Measurements from ENCODE around the gene FPR3.

- TF ChIP-seq, protein P1, sequence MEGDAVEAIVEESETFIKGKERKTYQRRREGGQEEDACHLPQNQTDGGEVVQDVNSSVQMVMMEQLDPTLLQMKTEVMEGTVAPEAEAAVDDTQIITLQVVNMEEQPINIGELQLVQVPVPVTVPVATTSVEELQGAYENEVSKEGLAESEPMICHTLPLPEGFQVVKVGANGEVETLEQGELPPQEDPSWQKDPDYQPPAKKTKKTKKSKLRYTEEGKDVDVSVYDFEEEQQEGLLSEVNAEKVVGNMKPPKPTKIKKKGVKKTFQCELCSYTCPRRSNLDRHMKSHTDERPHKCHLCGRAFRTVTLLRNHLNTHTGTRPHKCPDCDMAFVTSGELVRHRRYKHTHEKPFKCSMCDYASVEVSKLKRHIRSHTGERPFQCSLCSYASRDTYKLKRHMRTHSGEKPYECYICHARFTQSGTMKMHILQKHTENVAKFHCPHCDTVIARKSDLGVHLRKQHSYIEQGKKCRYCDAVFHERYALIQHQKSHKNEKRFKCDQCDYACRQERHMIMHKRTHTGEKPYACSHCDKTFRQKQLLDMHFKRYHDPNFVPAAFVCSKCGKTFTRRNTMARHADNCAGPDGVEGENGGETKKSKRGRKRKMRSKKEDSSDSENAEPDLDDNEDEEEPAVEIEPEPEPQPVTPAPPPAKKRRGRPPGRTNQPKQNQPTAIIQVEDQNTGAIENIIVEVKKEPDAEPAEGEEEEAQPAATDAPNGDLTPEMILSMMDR (conservative IDR thresholded peaks at IDR 0.05; ENCODE audit: low read length): no peak
- TF ChIP-seq EZH2phosphoT487 (IDR thresholded peaks at IDR 0.05; ENCODE audit: borderline replicate concordance, low read depth, low read length): no peak
Measured at GRCh38 chr19:51807111-51807701, 12.2 kb downstream of the FPR3 start.

All from OCI-LY7 (cell line).